ENCODE measurements around the gene AFTPH. TPM values are rescaled to one million over a fixed set of nuclear protein-coding genes. Genes with fewer than 3 reads are reported as not detected.

The AFTPH gene
- total RNA-seq, 4 donors from 2014 or later: 49.1 to 64.3 (median 57.1) TPM

DNA sequence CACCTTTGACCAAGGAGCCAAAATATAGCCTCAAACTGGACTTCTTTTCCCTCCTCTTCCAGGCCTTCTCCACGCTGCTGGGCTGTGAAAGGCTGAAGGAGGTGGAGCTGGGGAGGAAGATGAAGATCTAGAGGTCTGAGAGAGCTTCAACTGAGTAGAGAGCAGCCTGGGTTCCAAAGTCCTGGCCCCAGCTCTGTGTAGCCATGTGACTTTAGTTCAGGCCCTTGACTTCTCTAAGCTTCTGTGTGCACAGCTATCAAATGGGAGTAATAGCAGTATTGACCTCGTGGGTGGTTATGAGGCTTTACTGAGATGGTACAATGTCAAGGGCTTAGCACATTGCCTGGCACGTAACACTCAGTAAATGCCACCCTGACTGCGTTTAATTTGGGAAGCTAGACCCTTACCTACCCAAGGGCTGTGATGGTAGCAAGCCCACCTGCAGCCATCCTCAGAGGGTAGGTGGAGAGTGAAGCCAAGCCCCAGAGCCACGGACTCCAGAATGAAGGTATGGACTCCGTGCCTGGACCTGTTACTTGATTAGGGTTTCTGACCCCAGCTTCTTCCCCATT lies 91.2 kb downstream of the AFTPH start:
- Histone ChIP-seq H3K27ac (no peak overlapping the region), H3K36me3 (no peaks in the 10 kb centered on the region), H3K4me1 (peaks cover 16% of the 10 kb centered on the region), H3K27me3 (no peaks in the 10 kb centered on the region), H3K4me3 (no peak overlapping the region), H3K9me3 (no peaks in the 10 kb centered on the region)
- WGBS: 95% methylated on average over 6 of the region's 6 CpGs
- TF ChIP-seq EP300 (IDR thresholded peaks at IDR 0.05) (no peak), POLR2AphosphoS5 (IDR thresholded peaks at IDR 0.05) (no peak), POLR2A (IDR thresholded peaks at IDR 0.05) (no peak), CTCF (IDR thresholded peaks at IDR 0.05) (no peak)
- DNase-seq (ENCODE audit: low spot score in 2 of 2): no peak

DNA sequence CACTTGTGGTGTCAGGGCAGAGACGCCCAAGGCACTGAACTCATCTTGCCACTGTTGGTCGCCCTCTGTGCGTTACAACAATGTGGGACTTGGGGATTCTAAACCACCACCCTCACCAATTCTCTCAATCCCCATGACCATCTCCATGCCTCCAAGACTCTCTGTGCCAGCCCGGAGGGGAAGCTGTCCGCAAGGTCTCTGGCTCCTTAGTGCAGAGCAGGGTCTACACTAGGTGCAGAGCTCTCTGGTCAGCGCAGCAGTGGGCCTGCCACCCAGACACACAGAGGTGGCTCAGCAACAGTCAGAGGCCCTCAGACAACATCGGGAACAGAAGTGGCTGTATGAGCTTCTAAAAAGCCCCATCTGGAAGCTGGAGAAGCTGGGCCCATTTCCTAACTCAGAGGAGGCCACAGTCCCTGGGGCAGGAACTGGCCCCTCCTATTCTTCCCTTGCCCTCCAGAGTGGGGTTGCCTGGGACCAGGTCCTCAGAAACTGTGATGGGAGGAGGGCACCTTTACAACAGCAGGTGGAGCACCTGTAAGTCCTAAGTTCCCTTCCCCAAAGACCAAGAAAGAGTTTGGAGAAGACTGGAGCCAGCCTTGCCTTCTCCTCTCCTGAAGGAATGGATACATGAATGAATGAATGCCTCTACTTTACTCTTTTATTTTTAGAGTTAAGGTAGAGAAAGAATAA lies 91.9 kb downstream of the AFTPH start:
- no peak overlapping the region for H3K4me3 ChIP-seq
- 97% methylated on average over 6 of the region's 7 CpGs for WGBS

DNA sequence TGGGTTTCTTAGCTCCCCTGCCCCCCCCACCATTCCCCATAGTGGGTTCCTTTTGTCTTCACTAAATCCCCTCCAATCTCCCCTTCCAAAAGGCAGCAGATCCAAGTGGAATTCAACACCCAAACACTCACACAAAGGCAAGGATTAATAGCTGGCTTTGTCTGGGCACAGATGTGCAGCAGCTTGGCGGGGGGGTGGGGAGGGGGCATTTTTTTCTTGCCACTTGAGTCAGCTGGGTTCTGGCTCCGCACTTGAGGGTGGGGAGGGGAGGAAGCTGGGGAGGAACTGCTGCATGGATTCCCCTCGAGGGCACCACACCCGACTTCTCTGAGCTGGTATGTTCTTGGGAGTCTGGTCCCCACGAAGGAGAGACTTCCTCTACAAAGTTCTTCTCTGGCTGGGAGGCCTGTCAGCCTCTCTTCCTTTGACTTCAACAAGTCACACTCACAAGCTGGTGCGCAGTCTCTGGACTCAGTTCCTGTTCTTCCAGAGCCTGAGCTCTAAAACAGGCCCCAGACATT lies 93.6 kb downstream of the AFTPH start:
- H3K4me1 ChIP-seq: peaks cover 16% of the 10 kb centered on the region
- no peaks in the 10 kb centered on the region for H3K9me3 ChIP-seq
- no peak overlapping the region for H3K4me3 ChIP-seq
- H3K27me3 ChIP-seq: no peaks in the 10 kb centered on the region
- TF ChIP-seq POLR2AphosphoS5 (IDR thresholded peaks at IDR 0.05): no peak
- no peak for TF ChIP-seq POLR2A (IDR thresholded peaks at IDR 0.05)
- TF ChIP-seq EP300 (IDR thresholded peaks at IDR 0.05): no peak
- TF ChIP-seq CTCF (IDR thresholded peaks at IDR 0.05): no peak
- no peak for DNase-seq (ENCODE audit: low spot score in 2 of 2)
- 30% methylated on average over 6 of the region's 6 CpGs for WGBS
- no peak overlapping the region for H3K27ac ChIP-seq
- H3K36me3 ChIP-seq: no peaks in the 10 kb centered on the region

More for the DNA sequence above, 91.9 kb downstream of the AFTPH start:
- Histone ChIP-seq H3K27me3 (no peaks in the 10 kb centered on the region), H3K36me3 (no peaks in the 10 kb centered on the region), H3K9me3 (no peaks in the 10 kb centered on the region), H3K4me1 (peaks cover 16% of the 10 kb centered on the region), H3K27ac (no peak overlapping the region)
- no peak for DNase-seq (ENCODE audit: low spot score in 2 of 2)
- no peak for TF ChIP-seq EP300 (IDR thresholded peaks at IDR 0.05)

DNA sequence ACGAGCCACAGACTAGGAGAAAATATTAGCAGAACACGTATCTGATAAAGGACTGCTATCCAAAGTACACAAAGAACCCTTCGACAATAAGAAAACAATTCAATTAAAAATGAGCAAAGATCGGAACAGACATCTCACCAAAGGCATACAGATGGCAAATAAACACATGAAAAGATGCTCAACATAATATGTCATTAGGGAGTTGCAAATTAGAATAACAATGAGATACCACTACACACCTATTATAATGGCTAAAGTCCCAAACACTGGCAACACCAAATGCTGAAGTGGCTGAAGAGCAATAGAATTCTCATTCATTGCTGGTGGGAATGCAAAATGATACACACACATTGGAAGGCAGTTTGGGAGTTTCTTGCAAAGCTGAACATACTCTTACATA lies 96.5 kb downstream of the AFTPH start:
- Histone ChIP-seq H3K4me1 (peaks cover 14% of the 10 kb centered on the region), H3K4me3 (no peak overlapping the region), H3K27me3 (no peaks in the 10 kb centered on the region), H3K27ac (no peak overlapping the region), H3K9me3 (no peaks in the 10 kb centered on the region), H3K36me3 (no peaks in the 10 kb centered on the region)
- no peak for TF ChIP-seq CTCF (IDR thresholded peaks at IDR 0.05)
- no peak for TF ChIP-seq POLR2AphosphoS5 (IDR thresholded peaks at IDR 0.05)
- TF ChIP-seq EP300 (IDR thresholded peaks at IDR 0.05): no peak
- TF ChIP-seq POLR2A (IDR thresholded peaks at IDR 0.05): no peak
- 77% methylated on average over 4 of the region's 4 CpGs for WGBS
- DNase-seq (ENCODE audit: low spot score in 2 of 2): no peak

- Histone ChIP-seq H3K4me1 (peaks cover 2% of the 10 kb centered on the region), H3K27ac (no peak overlapping the region), H3K27me3 (no peaks in the 10 kb centered on the region), H3K9me3 (no peaks in the 10 kb centered on the region), H3K36me3 (no peaks in the 10 kb centered on the region), H3K4me3 (no peak overlapping the region)
- no peak for TF ChIP-seq EP300 (IDR thresholded peaks at IDR 0.05)
- no peak for TF ChIP-seq CTCF (IDR thresholded peaks at IDR 0.05)
- TF ChIP-seq POLR2A (IDR thresholded peaks at IDR 0.05): no peak
- no peak for TF ChIP-seq POLR2AphosphoS5 (IDR thresholded peaks at IDR 0.05)
- DNase-seq (ENCODE audit: low spot score in 2 of 2): peak in 1 of 2 donors; percentile 46
- WGBS: 81% methylated on average over 6 of the region's 13 CpGs
These were observed 98.5 kb downstream of the AFTPH start for GRCh38 chr2:64622443-64623241.
